RKO (cell line): ENCODE measurements around the gene CRADD.
"Not testable (repeated sequence)": the region's sequence is repeated elsewhere in the genome, so short reads cannot be mapped to it uniquely, and the experiment has no call there.

ENCODE experiments used
- DNase-seq: peaks from one replicate; pipeline ENCODE4 v3.0.0-alpha.2; 2016; ENCODE audit warnings: low spot score

Gene CRADD

GRCh38 chr12:93901739-93902138 is 224.6 kb downstream of the CRADD start:
- no peak for DNase-seq

- no peak for DNase-seq
Observed at GRCh38 chr12:93902192-93902591, 225.0 kb downstream of the CRADD start.

DNA sequence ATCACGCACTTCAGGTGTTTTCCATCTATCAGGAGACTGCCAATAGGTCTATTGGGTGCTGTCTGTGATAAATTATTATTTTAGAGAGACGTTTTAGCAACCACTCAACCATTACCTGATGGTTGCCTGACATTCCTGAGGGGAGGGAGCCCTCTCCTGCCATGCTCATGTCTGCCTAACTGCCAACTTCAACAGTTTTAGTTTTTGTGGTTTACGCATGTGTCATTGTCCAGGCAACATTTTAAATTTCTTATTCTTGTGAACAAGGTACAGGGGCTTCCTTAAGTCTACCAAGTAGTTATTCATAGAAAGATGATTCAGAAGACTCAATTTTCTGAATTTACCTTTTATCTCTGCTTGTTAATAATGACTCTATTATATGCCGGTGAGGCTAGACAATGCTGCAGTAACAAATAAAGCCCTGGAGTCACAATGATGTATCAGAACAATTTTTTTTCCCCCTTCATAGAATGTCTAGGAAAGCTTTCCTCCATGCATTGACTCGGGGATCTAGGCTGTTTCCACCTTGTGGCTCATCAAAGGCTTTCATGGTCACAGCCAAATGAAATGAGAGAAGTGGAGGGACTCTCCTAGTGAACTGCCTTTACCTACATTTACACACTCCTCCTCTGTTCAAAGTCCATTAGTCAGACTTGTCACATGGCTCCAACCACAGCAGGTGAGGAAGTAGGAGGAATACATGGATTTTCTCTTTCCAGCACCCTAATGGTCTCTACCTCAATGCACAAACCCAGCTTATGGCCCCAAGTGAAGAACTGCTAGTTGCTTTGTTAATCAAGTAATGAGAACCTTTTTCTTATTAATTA is 225.8 kb downstream of the CRADD start:
- DNase-seq, result no peak

DNA sequence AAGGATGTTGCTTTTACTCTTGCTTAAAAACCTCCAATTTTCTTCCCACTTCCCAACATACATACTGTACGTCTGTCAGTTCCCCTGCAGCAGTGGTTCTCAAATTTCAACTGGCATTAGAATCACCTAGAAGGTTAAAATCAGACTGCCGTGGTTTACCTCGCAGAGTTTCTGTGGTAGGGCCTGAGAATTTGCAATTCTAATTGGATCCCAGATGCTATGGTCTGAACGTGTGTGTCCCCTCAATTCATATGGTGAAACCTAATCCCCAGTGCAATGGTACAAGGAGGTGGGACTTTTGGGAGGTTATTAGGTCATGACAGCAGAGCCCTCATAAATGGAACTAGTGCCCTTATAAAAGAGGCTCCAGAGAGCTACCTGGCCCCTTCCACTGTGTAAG is 226.9 kb downstream of the CRADD start:
- DNase-seq, result no peak

- no peak for DNase-seq
Observed at GRCh38 chr12:93908264-93908663, 231.1 kb downstream of the CRADD start.

GRCh38 chr12:93908846-93909567 is 231.8 kb downstream of the CRADD start:
- no peak for DNase-seq

DNA sequence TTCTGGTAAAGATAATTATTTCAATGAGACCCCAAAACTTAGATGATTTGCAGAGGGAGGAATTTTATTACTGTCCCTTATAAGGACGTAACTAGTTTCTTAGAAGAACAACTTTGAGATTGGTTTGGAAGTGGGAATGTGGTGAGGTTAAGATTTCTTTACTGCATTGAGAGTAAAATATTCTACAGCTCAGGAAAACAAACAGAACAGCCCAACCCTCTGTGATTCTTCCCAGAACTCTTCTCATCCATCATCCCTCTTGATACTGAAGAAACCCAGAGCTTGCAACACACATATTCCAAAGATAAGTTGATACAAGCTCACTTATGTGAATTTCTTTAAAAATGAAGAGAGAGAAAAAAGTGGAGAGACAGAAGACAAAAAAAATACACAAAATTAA is 234.2 kb downstream of the CRADD start:
- no peak for DNase-seq

DNA sequence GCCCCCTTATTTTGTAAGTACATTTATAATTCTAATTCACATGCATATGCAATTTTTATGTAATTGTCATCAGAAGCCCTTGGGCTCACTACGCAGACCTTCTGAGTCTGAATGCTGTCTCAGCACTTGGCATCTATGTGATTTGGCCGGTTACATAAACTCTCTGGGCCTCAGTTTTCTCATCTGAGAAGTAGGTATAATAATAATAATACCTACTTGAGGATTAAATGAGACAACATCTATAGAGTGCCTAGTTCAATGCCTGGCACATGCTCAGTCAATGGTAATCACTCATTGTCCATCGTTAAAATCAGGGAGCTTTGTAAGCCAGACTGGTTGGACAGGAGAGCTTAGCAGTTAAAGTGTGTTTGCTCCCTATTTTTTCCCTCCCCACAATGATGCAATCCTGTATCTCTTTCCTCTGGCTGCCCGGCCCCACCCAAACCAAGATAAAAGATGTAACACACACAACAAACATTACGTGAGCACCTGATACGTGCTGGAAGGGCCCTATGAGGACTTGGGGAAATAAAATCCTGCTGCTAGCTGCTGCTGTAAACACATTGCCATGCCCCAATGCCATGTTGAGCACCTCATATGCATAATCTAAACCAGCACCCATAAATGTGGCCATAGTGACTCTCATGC is 235.0 kb downstream of the CRADD start:
- DNase-seq, result no peak

DNA sequence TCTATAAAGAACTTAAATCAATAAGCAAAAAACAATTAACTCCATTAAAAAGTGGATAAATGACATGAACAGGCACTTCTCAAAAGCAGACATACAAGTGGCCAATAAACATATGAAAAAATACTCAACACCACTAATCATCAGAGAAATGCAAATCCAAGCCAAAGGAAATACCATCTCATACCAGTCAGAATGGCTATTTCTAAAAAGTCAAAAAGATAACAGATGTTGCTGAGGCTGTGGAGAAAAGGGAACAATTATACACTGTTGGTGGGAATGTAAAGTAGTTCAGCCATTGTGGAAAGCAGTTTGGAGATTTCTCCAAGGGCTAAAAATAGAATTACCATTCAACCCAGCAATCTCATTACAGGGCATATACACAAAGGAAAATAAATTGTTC is 236.7 kb downstream of the CRADD start:
- no peak for DNase-seq

- no peak for DNase-seq
Observed at GRCh38 chr12:93914281-93914680, 237.1 kb downstream of the CRADD start.

GRCh38 chr12:93915411-93915810 is 238.2 kb downstream of the CRADD start:
- DNase-seq, result no peak

DNA sequence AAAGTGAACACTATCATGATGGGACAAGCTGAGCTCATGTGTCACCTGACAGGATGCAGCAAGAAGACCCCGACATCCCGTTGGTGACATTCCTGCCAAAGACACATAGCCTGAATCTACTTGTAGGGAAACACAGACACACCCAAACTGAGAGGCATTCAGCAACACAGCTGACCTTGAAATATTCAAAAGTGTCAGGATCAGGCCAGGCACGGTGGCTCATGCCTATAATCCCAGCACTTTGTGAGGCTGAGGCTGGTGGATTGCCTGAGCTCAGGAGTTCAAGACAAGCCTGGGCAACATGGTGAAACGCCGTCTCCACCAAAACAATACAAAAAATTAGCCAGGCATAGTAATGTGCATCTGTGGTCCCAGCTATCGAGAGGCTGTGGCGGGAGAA is 239.2 kb downstream of the CRADD start:
- no peak for DNase-seq

DNA sequence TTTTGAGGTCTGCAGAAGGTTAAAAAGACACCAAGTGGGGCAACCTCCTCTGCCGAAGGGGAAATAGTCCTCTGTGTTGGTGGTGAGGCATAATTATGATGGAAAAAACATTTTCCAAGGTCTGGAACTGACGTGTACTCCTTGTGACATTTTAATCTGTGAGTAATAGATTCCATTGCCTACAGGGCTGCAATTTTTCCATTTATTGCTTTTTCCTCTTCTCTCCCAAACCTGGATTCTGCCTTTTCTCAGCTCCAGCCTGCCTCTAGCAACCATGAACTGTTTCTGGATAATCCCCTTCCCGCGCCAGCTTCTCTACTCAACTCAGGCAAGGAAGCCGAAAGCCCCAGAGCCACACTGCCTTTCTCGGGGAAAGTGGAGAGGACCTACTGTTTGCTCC is 241.1 kb downstream of the CRADD start:
- peak; percentile 16 for DNase-seq

GRCh38 chr12:93918900-93919299 is 241.7 kb downstream of the CRADD start:
- no peak for DNase-seq

- DNase-seq, result no peak
Observed at GRCh38 chr12:93921521-93921920, 244.3 kb downstream of the CRADD start.

DNA sequence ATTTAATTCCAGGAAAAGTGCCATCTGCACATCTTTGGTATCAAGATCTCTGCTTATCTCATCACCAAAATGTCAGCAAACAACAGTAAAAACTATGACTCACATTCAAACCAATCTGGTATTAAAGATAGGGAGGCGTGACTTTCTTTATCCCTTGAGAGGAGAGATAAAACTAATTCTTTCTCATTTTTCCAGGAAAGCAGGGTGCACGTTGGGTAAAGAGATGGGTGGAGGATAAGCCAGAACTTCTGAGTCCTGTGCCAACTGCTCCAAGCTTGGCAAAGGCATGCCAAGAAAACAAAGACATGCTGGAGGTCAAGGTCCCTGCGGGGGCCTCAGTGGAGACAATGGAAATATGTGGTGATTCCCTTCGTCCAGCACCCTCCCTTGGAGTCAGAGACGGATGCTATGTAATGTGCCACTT is 245.4 kb downstream of the CRADD start:
- DNase-seq, result no peak

- DNase-seq, result no peak
Observed at GRCh38 chr12:93924367-93924766, 247.2 kb downstream of the CRADD start.

DNA sequence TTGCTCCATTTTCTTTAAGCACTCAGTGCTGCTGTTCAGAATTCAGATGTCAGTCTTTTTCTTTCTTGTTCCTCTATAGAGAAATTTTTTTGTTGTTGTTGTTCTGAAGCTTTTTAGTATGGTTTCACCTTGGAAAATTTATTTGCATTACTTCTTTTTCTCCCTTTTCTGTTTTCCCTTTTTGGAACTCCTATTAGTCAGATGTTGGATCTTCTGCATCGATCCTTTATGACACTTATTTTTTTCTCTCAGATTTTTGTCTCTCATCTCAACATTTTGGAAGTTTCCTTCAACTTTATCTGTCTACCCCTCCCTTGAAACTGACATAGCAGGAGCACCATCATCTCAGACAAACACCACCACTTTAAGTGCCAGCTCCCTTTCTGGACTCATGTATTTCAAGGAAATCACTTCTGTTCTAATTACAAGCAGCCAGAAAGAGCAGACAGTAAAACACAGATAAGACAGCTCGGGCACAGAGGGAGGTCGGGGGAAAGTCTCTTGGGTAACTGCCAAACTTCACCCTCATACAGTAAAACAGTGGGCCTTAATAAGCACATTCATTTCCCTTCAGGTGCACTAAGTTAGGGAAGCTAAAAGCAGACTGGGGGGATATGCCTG is 248.5 kb downstream of the CRADD start:
- no peak for DNase-seq

DNA sequence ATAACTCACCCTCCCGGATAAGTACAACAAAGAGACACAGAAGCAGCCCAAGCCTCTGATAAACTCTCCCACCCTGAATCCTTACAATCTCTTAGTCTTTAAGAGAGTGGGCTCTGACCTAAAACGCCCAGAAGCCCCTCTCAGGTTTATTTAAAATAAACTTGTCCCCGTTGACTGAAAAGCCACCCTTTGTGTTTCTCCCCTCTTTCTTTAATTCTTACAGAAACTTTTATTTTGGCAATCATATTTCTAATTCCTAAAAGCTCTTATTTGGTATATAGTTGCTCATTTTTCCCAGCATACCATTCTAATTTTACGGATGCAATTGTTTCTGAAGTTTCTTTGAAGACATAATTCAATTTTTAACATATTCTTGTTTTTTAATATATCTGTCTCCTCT is 249.1 kb downstream of the CRADD start:
- DNase-seq, result no peak

DNA sequence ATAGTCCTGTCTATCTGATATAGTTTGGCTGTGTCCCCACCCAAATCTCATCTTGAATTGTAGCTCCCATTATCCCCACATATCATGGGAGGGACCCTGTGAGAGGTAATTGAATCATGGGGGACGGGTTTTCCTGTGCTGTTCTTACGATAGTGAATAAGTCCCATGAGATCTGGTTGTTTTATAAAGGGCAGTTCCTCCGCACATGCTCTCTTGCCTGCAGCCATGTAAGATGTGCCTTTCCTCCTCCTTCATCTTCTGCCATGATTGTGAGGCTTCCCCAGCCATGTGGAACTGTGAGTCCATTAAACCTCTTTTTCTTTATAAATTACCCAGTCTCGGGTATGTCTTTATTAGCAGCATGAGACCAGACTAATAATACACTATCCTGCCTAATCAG is 251.9 kb downstream of the CRADD start:
- DNase-seq, result not testable (repeated sequence)

DNA sequence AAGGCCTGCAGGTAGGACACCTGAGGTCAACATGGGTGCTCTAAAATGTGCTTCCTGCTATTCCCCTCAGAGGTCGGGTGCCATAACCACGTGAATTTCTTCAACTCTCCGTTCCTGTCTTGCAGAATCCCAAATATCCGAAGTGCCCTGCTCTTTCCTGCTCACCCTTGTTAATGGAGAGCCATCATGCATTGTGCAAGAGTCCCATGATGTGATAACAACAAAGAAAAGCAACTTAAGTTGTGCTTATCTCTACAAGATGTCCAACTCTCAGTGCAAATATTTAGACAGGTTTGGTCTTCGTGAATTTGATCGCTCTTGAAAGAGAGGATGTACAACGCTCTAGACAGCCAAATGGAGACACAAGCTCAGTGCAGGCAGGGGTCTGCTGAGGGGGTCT is 260.6 kb downstream of the CRADD start:
- no peak for DNase-seq

- DNase-seq, result no peak
Observed at GRCh38 chr12:93938317-93938716, 261.1 kb downstream of the CRADD start.

GRCh38 chr12:93938931-93939330 is 261.8 kb downstream of the CRADD start:
- DNase-seq, result no peak
